ENCODE measurements around the gene RAB11FIP4. TPM values are rescaled to one million over a fixed set of nuclear protein-coding genes. Genes with fewer than 3 reads are reported as not detected.

RAB11FIP4 gene
- total and polyA plus RNA-seq, 2 donors (not counting 1 experiment from before 2014, with no cell fraction given), result 0.16 to 0.66 TPM

GRCh38 chr17:31575043-31575442, 183.6 kb downstream of the RAB11FIP4 start:
- H3K4me1 ChIP-seq (ENCODE audit: control insufficient read depth, extremely low read depth, insufficient read depth, low read length), result peaks cover 29% of the 10 kb centered on the region
- no peak overlapping the region for H3K9ac ChIP-seq (ENCODE audit: insufficient read depth, low read length)
- H2AFZ ChIP-seq (ENCODE audit: low read length), result no peak overlapping the region
- no peaks in the 10 kb centered on the region for H3K27me3 ChIP-seq (ENCODE audit: control insufficient read depth, insufficient read depth, low read length)
- no peak overlapping the region for H3K4me2 ChIP-seq (ENCODE audit: extremely low read depth, insufficient read depth, low read length)
- no peak for DNase-seq (ENCODE audit: low read depth in 2 of 2)
- H3K4me3 ChIP-seq (replicated peaks in 1 of 4; ENCODE audit: control extremely low read depth in 1 of 4, insufficient read depth in 1 of 4, low read depth in 3 of 4, low read length in 4 of 4), result no peak overlapping the region
- peaks cover 22% of the 10 kb centered on the region for H3K36me3 ChIP-seq (ENCODE audit: control insufficient read depth, insufficient read depth, low read length)
- H3K79me2 ChIP-seq (ENCODE audit: control insufficient read depth, insufficient read depth, low read length), result peaks cover 67% of the 10 kb centered on the region
- H3K9me3 ChIP-seq (ENCODE audit: control insufficient read depth, insufficient read depth, low read depth, low read length), result no peaks in the 10 kb centered on the region
- H3K27ac ChIP-seq (ENCODE audit: insufficient read depth, low read length), result no peak overlapping the region
- H4K20me1 ChIP-seq (ENCODE audit: control insufficient read depth, extremely low read depth, insufficient read depth, low read length), result no peaks in the 10 kb centered on the region
- TF ChIP-seq CTCF (conservative IDR thresholded peaks at IDR 0.05 in 1 of 2, IDR thresholded peaks at IDR 0.05 in 1 of 2; ENCODE audit: low read depth in 1 of 2, low read length in 2 of 2) (no peak), EZH2 (IDR thresholded peaks at IDR 0.05; ENCODE audit: low read length, missing control alignments) (no peak)

- peaks cover 13% of the 10 kb centered on the region for H3K36me3 ChIP-seq (ENCODE audit: control insufficient read depth, insufficient read depth, low read length)
- TF ChIP-seq CTCF (conservative IDR thresholded peaks at IDR 0.05 in 1 of 2, IDR thresholded peaks at IDR 0.05 in 1 of 2; ENCODE audit: low read depth in 1 of 2, low read length in 2 of 2) (no peak), EZH2 (IDR thresholded peaks at IDR 0.05; ENCODE audit: low read length, missing control alignments) (no peak)
- peaks cover 51% of the 10 kb centered on the region for H3K79me2 ChIP-seq (ENCODE audit: control insufficient read depth, insufficient read depth, low read length)
- H3K9me3 ChIP-seq (ENCODE audit: control insufficient read depth, insufficient read depth, low read depth, low read length), result no peaks in the 10 kb centered on the region
- DNase-seq (ENCODE audit: low read depth in 2 of 2), result peak; percentile 49 to 69
- H2AFZ ChIP-seq (ENCODE audit: low read length), result no peak overlapping the region
- H3K4me3 ChIP-seq (replicated peaks in 1 of 4; ENCODE audit: control extremely low read depth in 1 of 4, insufficient read depth in 1 of 4, low read depth in 3 of 4, low read length in 4 of 4), result no peak overlapping the region
- H4K20me1 ChIP-seq (ENCODE audit: control insufficient read depth, extremely low read depth, insufficient read depth, low read length), result no peaks in the 10 kb centered on the region
- no peak overlapping the region for H3K4me2 ChIP-seq (ENCODE audit: extremely low read depth, insufficient read depth, low read length)
- H3K27me3 ChIP-seq (ENCODE audit: control insufficient read depth, insufficient read depth, low read length), result no peaks in the 10 kb centered on the region
- H3K27ac ChIP-seq (ENCODE audit: insufficient read depth, low read length), result peak overlapping the region; percentile 46
- peaks cover 32% of the 10 kb centered on the region for H3K4me1 ChIP-seq (ENCODE audit: control insufficient read depth, extremely low read depth, insufficient read depth, low read length)
- no peak overlapping the region for H3K9ac ChIP-seq (ENCODE audit: insufficient read depth, low read length)
Measured at GRCh38 chr17:31579265-31579664, 187.8 kb downstream of the RAB11FIP4 start.

- Histone ChIP-seq H3K9ac (ENCODE audit: insufficient read depth, low read length) (no peak overlapping the region), H3K4me2 (ENCODE audit: extremely low read depth, insufficient read depth, low read length) (peak overlapping the region; percentile 49), H3K36me3 (ENCODE audit: control insufficient read depth, insufficient read depth, low read length) (peaks cover 9% of the 10 kb centered on the region), H3K27ac (ENCODE audit: insufficient read depth, low read length) (peak overlapping the region; percentile 76), H3K4me3 (replicated peaks in 1 of 4; ENCODE audit: control extremely low read depth in 1 of 4, insufficient read depth in 1 of 4, low read depth in 3 of 4, low read length in 4 of 4) (no peak overlapping the region), H3K27me3 (ENCODE audit: control insufficient read depth, insufficient read depth, low read length) (no peaks in the 10 kb centered on the region), H3K4me1 (ENCODE audit: control insufficient read depth, extremely low read depth, insufficient read depth, low read length) (peaks cover 32% of the 10 kb centered on the region), H2AFZ (ENCODE audit: low read length) (no peak overlapping the region), H3K79me2 (ENCODE audit: control insufficient read depth, insufficient read depth, low read length) (peaks cover 50% of the 10 kb centered on the region), H4K20me1 (ENCODE audit: control insufficient read depth, extremely low read depth, insufficient read depth, low read length) (no peaks in the 10 kb centered on the region), H3K9me3 (ENCODE audit: control insufficient read depth, insufficient read depth, low read depth, low read length) (no peaks in the 10 kb centered on the region)
- DNase-seq (ENCODE audit: low read depth in 2 of 2), result no peak
- TF ChIP-seq EZH2 (IDR thresholded peaks at IDR 0.05; ENCODE audit: low read length, missing control alignments), result no peak
Measured at GRCh38 chr17:31580316-31580705, 188.8 kb downstream of the RAB11FIP4 start.
